ENCODE data around the gene ELL. TPM values are rescaled to one million over a fixed set of nuclear protein-coding genes. Genes with fewer than 3 reads are reported as not detected.
A peak's percentile ranks its signal among the peaks of the same experiment; 100 is the strongest.

Gene ELL
- polyA plus RNA-seq, 1 donor from 2014 or later, result 7.2 TPM

DNA sequence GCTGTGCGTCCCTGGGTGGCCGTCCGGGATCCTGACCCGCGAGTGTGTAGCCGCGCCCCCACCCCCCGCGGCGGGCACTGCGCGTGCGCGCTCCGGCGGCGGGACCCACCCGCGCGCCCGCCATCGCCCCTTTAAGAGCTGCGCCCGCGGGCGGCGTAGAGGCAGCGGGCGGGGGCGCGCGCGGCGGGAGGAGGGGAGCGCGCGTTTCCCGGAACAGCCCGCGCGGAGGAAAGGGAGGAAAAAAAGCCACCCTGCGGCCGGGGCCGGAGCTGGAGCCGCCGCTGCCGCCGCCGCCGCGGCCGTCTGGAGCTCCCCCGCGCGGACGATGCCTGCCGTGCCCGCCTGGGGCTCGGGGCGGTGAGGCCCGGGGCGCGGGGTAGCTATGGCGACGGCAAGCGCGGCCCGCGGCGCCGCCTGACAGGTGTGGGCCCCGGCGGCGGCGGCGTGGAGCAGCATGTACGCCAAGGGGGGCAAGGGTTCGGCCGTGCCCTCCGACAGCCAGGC lies 102.6 kb downstream of the ELL start, which contains the start of gene SSBP4:
TSS of gene SSBP4 (plus strand) at position 204 of the 504 bp plus-strand sequence. CDS start at position 455, 251 bp downstream.
- Histone ChIP-seq H3K27ac (ENCODE audit: low read length) (peak within 1 kb of the TSS; percentile 77), H3K9me2 (ENCODE audit: insufficient read depth, low read length) (no peaks in the 10 kb centered on the region), H3K36me3 (ENCODE audit: insufficient read depth, low read length) (no peaks in the 10 kb centered on the region), H3K4me3 (ENCODE audit: low read length) (peak within 1 kb of the TSS; percentile 88), H2AFZ (ENCODE audit: low read depth, low read length) (peak within 1 kb of the TSS; percentile 45), H3K4me2 (ENCODE audit: low read length) (peak within 1 kb of the TSS; percentile 80), H3K79me2 (replicated peaks; ENCODE audit: insufficient read depth, low read length) (peaks cover 29% of the 10 kb centered on the region), H3K27me3 (ENCODE audit: insufficient read depth, low read depth, low read length) (no peaks in the 10 kb centered on the region), H3K9ac (ENCODE audit: low read length) (peak within 1 kb of the TSS; percentile 66), H4K20me1 (ENCODE audit: insufficient read depth) (no peaks in the 10 kb centered on the region), H3K9me3 (ENCODE audit: low read length) (no peaks in the 10 kb centered on the region), H3F3A (ENCODE audit: insufficient read depth, low read length, poor library complexity, severe bottlenecking) (peaks cover 3% of the 10 kb centered on the region)
- TF ChIP-seq POLR2AphosphoS5 (IDR thresholded peaks at IDR 0.05), result peak; percentile 48
- peak; percentile 86 for TF ChIP-seq EP300 (conservative IDR thresholded peaks at IDR 0.05; ENCODE audit: poor library complexity, severe bottlenecking)
- no peak for TF ChIP-seq TAF1 (IDR thresholded peaks at IDR 0.05; ENCODE audit: low read depth)
- no peak for TF ChIP-seq REST (IDR thresholded peaks at IDR 0.05; ENCODE audit: borderline replicate concordance)
- TF ChIP-seq, protein P1, sequence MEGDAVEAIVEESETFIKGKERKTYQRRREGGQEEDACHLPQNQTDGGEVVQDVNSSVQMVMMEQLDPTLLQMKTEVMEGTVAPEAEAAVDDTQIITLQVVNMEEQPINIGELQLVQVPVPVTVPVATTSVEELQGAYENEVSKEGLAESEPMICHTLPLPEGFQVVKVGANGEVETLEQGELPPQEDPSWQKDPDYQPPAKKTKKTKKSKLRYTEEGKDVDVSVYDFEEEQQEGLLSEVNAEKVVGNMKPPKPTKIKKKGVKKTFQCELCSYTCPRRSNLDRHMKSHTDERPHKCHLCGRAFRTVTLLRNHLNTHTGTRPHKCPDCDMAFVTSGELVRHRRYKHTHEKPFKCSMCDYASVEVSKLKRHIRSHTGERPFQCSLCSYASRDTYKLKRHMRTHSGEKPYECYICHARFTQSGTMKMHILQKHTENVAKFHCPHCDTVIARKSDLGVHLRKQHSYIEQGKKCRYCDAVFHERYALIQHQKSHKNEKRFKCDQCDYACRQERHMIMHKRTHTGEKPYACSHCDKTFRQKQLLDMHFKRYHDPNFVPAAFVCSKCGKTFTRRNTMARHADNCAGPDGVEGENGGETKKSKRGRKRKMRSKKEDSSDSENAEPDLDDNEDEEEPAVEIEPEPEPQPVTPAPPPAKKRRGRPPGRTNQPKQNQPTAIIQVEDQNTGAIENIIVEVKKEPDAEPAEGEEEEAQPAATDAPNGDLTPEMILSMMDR (IDR thresholded peaks at IDR 0.05; ENCODE audit: poor library complexity, severe bottlenecking), result peak; percentile 74
- peak; percentile 44 for TF ChIP-seq SMC3 (conservative IDR thresholded peaks at IDR 0.05; ENCODE audit: poor library complexity)
- TF ChIP-seq EZH2 (IDR thresholded peaks at IDR 0.05; ENCODE audit: borderline replicate concordance, insufficient read depth, low read length, poor library complexity, severe bottlenecking), result no peak
- peak; percentile 90 for TF ChIP-seq MXI1 (conservative IDR thresholded peaks at IDR 0.05; ENCODE audit: poor library complexity, severe bottlenecking)
- TF ChIP-seq RAD21 (conservative IDR thresholded peaks at IDR 0.05), result peak; percentile 36

DNA sequence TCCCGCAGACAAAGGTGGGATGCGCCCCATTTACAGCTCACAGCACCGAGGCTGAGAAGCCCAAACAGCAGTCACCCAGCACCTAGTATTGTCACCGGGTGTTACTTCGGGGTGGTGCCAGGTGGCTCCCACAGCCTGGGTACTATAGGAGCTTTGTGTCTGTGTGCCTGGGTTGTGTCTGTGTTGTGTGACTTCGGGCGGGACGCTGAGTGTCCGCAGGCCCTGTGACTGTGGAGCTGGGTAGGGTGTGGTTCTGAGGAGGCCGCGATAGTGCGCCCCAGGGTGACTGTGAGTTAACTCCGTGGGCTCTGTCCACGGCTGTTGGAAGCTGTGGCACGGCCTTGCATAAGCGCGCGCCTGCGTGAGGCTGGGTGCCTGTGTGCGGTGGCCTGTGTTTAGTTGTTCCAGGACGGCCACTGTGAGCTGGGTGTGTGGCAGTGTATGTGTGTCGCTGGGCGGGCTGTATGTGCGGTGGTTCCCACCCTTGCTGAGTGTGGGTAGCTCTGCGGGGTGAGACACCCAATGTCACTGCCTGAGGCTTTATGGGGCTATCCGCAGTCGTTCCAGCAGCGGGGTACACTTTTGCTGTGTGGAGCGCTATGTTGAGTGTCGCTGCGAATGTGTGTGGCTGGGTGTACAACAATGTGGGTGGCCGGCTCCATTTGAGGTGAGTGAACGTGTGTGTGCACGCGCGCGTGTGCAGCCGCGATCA lies 103.2 kb downstream of the ELL start:
- H4K20me1 ChIP-seq (ENCODE audit: insufficient read depth), result no peaks in the 10 kb centered on the region
- peak overlapping the region; percentile 77 for H3K27ac ChIP-seq (ENCODE audit: low read length)
- peak overlapping the region; percentile 66 for H3K9ac ChIP-seq (ENCODE audit: low read length)
- no peaks in the 10 kb centered on the region for H3K27me3 ChIP-seq (ENCODE audit: insufficient read depth, low read depth, low read length)
- no peaks in the 10 kb centered on the region for H3K9me3 ChIP-seq (ENCODE audit: low read length)
- H3K4me2 ChIP-seq (ENCODE audit: low read length), result peak overlapping the region; percentile 35
- peaks cover 23% of the 10 kb centered on the region for H3K79me2 ChIP-seq (replicated peaks; ENCODE audit: insufficient read depth, low read length)
- H3K36me3 ChIP-seq (ENCODE audit: insufficient read depth, low read length), result no peaks in the 10 kb centered on the region
- H2AFZ ChIP-seq (ENCODE audit: low read depth, low read length), result peak overlapping the region; percentile 45
- H3K4me3 ChIP-seq (ENCODE audit: low read length), result peak overlapping the region; percentile 67
- H3F3A ChIP-seq (ENCODE audit: insufficient read depth, low read length, poor library complexity, severe bottlenecking), result peaks cover 3% of the 10 kb centered on the region
- H3K9me2 ChIP-seq (ENCODE audit: insufficient read depth, low read length), result no peaks in the 10 kb centered on the region
- no peak for TF ChIP-seq REST (IDR thresholded peaks at IDR 0.05; ENCODE audit: borderline replicate concordance)
- no peak for TF ChIP-seq POLR2AphosphoS5 (IDR thresholded peaks at IDR 0.05)
- no peak for TF ChIP-seq SMC3 (conservative IDR thresholded peaks at IDR 0.05; ENCODE audit: poor library complexity)
- no peak for TF ChIP-seq MXI1 (conservative IDR thresholded peaks at IDR 0.05; ENCODE audit: poor library complexity, severe bottlenecking)
- TF ChIP-seq TAF1 (IDR thresholded peaks at IDR 0.05; ENCODE audit: low read depth), result no peak
- no peak for TF ChIP-seq EP300 (conservative IDR thresholded peaks at IDR 0.05; ENCODE audit: poor library complexity, severe bottlenecking)
- TF ChIP-seq RAD21 (conservative IDR thresholded peaks at IDR 0.05), result no peak
- TF ChIP-seq, protein P1 (IDR thresholded peaks at IDR 0.05; ENCODE audit: poor library complexity, severe bottlenecking), result no peak
- no peak for TF ChIP-seq EZH2 (IDR thresholded peaks at IDR 0.05; ENCODE audit: borderline replicate concordance, insufficient read depth, low read length, poor library complexity, severe bottlenecking)
